KMS-11 (cell line): ENCODE measurements around the gene SIGLEC15.

ENCODE experiments used
- H2AFZ ChIP-seq: fragments of 200-600 bp; sonication (generic); 2 replicates; pipeline ENCODE4 v1.6.1; 2016; ENCODE audit warnings: antibody characterized with exemption, mixed run types, low read depth
- H3K27ac ChIP-seq: fragments of 200-600 bp; sonication (generic); 2 replicates; pipeline ENCODE4 v1.6.1; 2016; ENCODE audit warnings: mild to moderate bottlenecking, mixed run types
- H3K27me3 ChIP-seq: fragments of 200-600 bp; sonication (generic); 2 replicates; pipeline ENCODE4 v1.6.1; 2017; ENCODE audit warnings: mild to moderate bottlenecking, low read depth, mixed run types, moderate library complexity; ENCODE audit not compliant: insufficient read depth
- H3K36me3 ChIP-seq: fragments of 200-600 bp; sonication (generic); 2 replicates; pipeline ENCODE4 v1.6.1; 2017; ENCODE audit warnings: mild to moderate bottlenecking, mixed run types; ENCODE audit not compliant: insufficient read depth
- H3K4me1 ChIP-seq: fragments of 200-600 bp; sonication (generic); 2 replicates; pipeline ENCODE4 v1.6.1; 2016; ENCODE audit warnings: mild to moderate bottlenecking, low read depth, mixed run types; ENCODE audit not compliant: poor library complexity, severe bottlenecking
- H3K4me2 ChIP-seq: fragments of 200-600 bp; sonication (generic); 2 replicates; pipeline ENCODE4 v1.7.0; 2016; ENCODE audit warnings: mild to moderate bottlenecking, mixed run types
- H3K4me3 ChIP-seq: fragments of 200-600 bp; sonication (generic); IDR thresholded peaks from 2 replicates; pipeline ENCODE4 v1.6.1; 2017; ENCODE audit warnings: low read depth, low read length, mixed read lengths; ENCODE audit not compliant: insufficient read depth
- H3K79me2 ChIP-seq: fragments of 200-600 bp; sonication (generic); 2 replicates; pipeline ENCODE4 v1.6.1; 2016; ENCODE audit warnings: low read depth, mixed run types; ENCODE audit not compliant: insufficient read depth
- H3K9ac ChIP-seq: fragments of 200-600 bp; sonication (generic); 2 replicates; pipeline ENCODE4 v1.6.1; 2016; ENCODE audit warnings: mild to moderate bottlenecking, mixed run types
- H4K20me1 ChIP-seq: fragments of 200-600 bp; sonication (generic); 2 replicates; pipeline ENCODE4 v1.6.1; 2016; ENCODE audit warnings: mild to moderate bottlenecking, mixed run types; ENCODE audit not compliant: insufficient read depth
- TF ChIP-seq, protein P1 (sequence below): fragments of 200-600 bp; sonication (generic); conservative IDR thresholded peaks from 2 replicates; pipeline ENCODE4 v1.6.1; 2017; ENCODE audit warnings: low read depth, mild to moderate bottlenecking, antibody characterized with exemption, low read length, moderate library complexity, mixed read lengths

The SIGLEC15 gene

DNA sequence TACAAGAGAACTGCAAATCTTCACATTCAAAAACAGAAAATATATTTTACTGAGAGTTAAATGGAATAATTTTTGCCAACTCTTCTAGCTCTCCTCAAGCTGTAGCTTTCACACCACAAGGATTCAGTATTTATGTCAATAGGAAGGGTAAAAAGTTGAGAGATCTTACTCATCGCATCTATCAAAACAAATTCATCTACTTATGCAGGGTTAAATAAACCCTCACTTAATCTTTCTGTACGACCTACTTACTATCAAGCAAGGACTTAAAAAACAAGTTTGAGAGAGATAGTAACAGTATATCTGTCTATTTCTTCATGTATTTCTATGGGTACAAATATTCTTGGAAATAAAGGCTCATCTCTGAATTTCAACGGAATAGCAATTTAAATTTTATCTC is 35.5 kb downstream of the SIGLEC15 start:
- no peaks in the 10 kb centered on the region for H3K27me3 ChIP-seq
- peaks cover 4% of the 10 kb centered on the region; the same call in 1 of the 2 replicates for H3K36me3 ChIP-seq
- TF ChIP-seq, protein P1, sequence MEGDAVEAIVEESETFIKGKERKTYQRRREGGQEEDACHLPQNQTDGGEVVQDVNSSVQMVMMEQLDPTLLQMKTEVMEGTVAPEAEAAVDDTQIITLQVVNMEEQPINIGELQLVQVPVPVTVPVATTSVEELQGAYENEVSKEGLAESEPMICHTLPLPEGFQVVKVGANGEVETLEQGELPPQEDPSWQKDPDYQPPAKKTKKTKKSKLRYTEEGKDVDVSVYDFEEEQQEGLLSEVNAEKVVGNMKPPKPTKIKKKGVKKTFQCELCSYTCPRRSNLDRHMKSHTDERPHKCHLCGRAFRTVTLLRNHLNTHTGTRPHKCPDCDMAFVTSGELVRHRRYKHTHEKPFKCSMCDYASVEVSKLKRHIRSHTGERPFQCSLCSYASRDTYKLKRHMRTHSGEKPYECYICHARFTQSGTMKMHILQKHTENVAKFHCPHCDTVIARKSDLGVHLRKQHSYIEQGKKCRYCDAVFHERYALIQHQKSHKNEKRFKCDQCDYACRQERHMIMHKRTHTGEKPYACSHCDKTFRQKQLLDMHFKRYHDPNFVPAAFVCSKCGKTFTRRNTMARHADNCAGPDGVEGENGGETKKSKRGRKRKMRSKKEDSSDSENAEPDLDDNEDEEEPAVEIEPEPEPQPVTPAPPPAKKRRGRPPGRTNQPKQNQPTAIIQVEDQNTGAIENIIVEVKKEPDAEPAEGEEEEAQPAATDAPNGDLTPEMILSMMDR: no peak
- no peak overlapping the region for H3K4me2 ChIP-seq
- no peak overlapping the region for H3K4me3 ChIP-seq
- no peak overlapping the region for H2AFZ ChIP-seq
- H3K79me2 ChIP-seq: no peaks in the 10 kb centered on the region
- no peaks in the 10 kb centered on the region for H4K20me1 ChIP-seq
- H3K4me1 ChIP-seq: no peaks in the 10 kb centered on the region
- no peak overlapping the region for H3K9ac ChIP-seq
- no peak overlapping the region for H3K27ac ChIP-seq

DNA sequence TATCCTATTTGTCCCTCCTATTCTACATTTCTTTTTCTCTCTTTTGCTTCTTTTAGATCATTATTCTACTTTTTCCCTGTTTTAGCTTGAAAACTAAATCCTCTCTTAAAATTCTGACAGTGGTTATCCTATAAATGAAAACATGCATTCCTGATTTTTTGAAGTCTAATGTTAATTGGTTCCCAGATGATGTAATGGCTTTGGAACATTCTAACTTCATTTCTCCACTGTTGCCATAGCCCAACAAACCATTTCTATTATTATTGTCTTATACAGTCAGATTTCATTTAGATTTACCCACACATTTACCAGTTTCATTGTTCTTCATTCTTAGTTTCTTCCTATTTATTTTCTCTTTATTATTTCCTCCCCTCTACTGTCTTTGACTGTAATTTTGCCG is 36.5 kb downstream of the SIGLEC15 start:
- no peak overlapping the region for H3K4me3 ChIP-seq
- no peak overlapping the region for H3K27ac ChIP-seq
- H3K9ac ChIP-seq: no peak overlapping the region
- no peaks in the 10 kb centered on the region for H3K79me2 ChIP-seq
- peaks cover 5% of the 10 kb centered on the region; the same call in 1 of the 2 replicates for H3K36me3 ChIP-seq
- no peak overlapping the region for H3K4me2 ChIP-seq
- H2AFZ ChIP-seq: no peak overlapping the region
- no peaks in the 10 kb centered on the region for H4K20me1 ChIP-seq
- TF ChIP-seq, protein P1: no peak
- H3K4me1 ChIP-seq: no peaks in the 10 kb centered on the region
- H3K27me3 ChIP-seq: no peaks in the 10 kb centered on the region

- H3K36me3 ChIP-seq: peaks cover 8% of the 10 kb centered on the region; the same call in 1 of the 2 replicates
Measured at GRCh38 chr18:45863469-45863868, 38.0 kb downstream of the SIGLEC15 start.

DNA sequence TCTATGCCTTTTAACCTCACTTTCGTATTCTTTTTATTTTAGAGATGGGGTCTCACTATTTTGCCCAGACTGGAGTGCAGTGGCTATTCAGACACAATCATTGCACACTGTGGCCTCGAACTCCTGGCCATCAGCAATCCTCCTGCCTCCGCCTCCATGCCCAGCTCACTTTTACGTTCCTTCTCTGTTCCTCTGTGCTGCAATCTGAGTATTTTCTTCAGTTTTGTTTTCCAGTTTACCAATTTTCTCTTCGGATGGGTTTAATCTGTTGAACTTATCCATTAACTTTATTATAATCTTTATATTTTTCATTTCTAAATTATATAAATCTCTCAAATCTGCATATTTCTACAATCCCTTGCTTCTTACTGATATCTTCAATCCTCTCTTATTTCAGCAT is 38.6 kb downstream of the SIGLEC15 start:
- H3K27me3 ChIP-seq: no peaks in the 10 kb centered on the region
- peaks cover 8% of the 10 kb centered on the region; the same call in 1 of the 2 replicates for H3K36me3 ChIP-seq
- no peak overlapping the region for H3K4me3 ChIP-seq
- H3K4me1 ChIP-seq: no peaks in the 10 kb centered on the region
- TF ChIP-seq, protein P1: no peak
- no peak overlapping the region for H3K9ac ChIP-seq
- no peak overlapping the region for H3K4me2 ChIP-seq
- no peaks in the 10 kb centered on the region for H4K20me1 ChIP-seq
- no peak overlapping the region for H2AFZ ChIP-seq
- H3K79me2 ChIP-seq: no peaks in the 10 kb centered on the region
- no peak overlapping the region for H3K27ac ChIP-seq

More at GRCh38 chr18:45863469-45863868, 38.0 kb downstream of the SIGLEC15 start:
- H3K27ac ChIP-seq: no peak overlapping the region
- H3K4me2 ChIP-seq: no peak overlapping the region
- no peaks in the 10 kb centered on the region for H3K27me3 ChIP-seq
- H3K9ac ChIP-seq: no peak overlapping the region
- H3K79me2 ChIP-seq: no peaks in the 10 kb centered on the region
- TF ChIP-seq, protein P1: no peak
- H3K4me3 ChIP-seq: no peak overlapping the region
- no peaks in the 10 kb centered on the region for H4K20me1 ChIP-seq
- no peak overlapping the region for H2AFZ ChIP-seq
- no peaks in the 10 kb centered on the region for H3K4me1 ChIP-seq

DNA sequence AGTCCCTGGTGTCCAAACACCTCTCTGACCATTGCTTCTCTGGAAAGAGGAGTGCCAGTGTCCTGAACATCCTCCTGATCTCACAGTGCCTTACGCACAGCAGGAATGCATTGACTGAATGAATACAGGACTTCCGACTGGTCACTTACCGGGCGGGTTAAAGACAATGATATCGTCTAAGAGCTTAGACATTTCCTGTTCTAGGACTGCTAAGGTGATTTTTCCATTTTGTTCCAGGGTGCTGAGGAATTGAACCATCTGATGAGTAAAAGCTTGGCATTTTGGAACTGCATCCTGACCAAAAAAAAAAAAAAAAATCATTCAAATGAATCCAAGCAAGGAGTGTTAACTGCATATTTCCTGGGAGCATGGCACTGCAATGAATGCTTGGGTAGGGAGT is 40.0 kb downstream of the SIGLEC15 start:
- H3K27me3 ChIP-seq: no peaks in the 10 kb centered on the region
- H3K4me3 ChIP-seq: no peak overlapping the region
- TF ChIP-seq, protein P1: no peak
- H4K20me1 ChIP-seq: no peaks in the 10 kb centered on the region
- H3K4me2 ChIP-seq: no peak overlapping the region
- peaks cover 8% of the 10 kb centered on the region; the same call in 1 of the 2 replicates for H3K36me3 ChIP-seq
- no peak overlapping the region for H3K9ac ChIP-seq
- H3K4me1 ChIP-seq: no peaks in the 10 kb centered on the region
- no peak overlapping the region for H3K27ac ChIP-seq
- no peak overlapping the region for H2AFZ ChIP-seq
- H3K79me2 ChIP-seq: no peaks in the 10 kb centered on the region
